ENCODE data around the gene SLC26A5.
A peak's percentile ranks its signal among the peaks of the same experiment; 100 is the strongest.
"Not testable (repeated sequence)": the region's sequence is repeated elsewhere in the genome, so short reads cannot be mapped to it uniquely, and the experiment has no call there.

SLC26A5 gene
- total RNA-seq, result 0.13 to 0.31 reads per million in 2 donors

- DNase-seq, result peak in 1 of 5 experiments; percentile 37
Observed at GRCh38 chr7:103446049-103446520, at the start of gene SLC26A5. Gene SLC26A5 (minus strand): TSS chr7:103446207. CDS start chr7:103421514, 24,693 bp downstream.

DNA sequence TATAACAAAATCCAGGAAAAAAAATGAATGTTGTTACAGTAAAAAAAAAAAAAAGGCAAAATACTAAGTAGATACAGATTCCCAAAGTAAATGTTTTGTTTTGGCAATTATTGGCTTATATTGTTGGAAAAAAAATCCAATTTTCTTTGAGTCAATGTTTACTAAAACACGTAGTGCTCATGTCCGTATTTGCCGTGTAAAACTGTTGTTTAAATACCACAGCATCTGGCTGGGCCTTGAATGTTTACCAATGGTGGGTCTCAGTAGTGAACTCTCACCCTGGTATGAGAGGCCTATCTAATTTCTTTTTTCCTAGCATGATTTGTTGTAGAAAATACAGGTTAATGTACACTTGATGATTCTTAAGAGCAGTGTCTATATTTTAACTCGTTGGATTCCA, 41.4 kb upstream of the SLC26A5 start:
- DNase-seq, result no peak

- DNase-seq, result not testable (repeated sequence)
Observed at GRCh38 chr7:103486873-103487272, 40.9 kb upstream of the SLC26A5 start.

DNA sequence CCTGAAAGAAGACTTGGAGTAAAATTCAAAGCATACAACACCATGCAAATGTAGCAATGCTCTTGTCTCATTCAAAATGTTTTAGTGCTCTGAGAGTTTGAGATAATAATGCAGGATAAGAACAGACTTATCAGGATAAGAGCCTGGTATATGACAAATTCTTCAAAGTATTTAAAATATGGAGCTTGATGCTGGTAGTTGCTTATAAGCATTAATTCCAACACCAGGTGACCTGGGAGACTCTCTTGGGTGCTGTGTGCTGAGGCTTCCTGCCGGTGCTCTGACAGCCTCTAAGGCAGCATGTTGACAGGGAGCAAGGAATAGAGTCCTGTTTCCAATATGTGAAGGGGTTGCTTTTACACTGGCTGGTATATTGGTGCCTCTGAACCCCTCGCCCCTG, 34.8 kb upstream of the SLC26A5 start:
- no peak for DNase-seq

GRCh38 chr7:103474956-103475355, 28.9 kb upstream of the SLC26A5 start:
- DNase-seq, result no peak

DNA sequence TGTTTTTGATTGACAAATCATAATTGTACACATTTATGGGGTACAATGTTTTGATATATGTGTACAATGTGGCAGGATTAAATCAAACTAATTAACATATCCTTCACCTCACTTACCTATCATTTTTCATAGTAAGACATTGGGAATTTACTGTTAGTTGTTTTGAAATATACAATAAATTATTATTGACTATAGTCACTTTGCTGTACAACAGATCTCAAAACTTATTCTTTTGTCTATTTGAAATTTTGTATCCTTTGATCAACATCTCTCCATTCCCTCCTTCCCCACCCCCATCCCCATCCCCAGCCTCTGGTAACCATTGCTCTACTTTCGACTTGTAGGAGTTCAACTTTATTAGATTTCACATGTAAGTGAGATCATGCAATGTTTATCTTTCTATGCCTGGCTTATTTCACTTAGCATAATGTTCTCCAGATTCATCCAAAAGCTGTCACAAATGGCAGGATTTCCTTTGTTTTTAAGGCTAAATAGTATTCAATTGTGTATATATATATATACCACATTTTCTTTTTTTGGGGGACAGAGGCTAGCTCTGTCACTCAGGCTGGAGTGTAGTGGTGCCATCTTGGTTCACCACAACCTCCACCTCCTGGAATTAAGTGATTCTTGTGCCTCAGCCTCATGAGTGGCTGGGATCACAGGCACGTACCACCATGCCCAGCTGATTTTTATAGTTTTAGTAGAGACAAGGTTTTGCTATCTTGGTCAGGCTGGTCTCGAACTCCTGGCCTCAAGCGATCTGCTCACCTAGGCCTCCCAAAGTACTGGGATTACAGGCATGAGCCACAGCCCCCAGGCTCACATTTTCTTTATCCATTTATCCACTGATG, 23.3 kb upstream of the SLC26A5 start:
- no peak for DNase-seq

GRCh38 chr7:103466814-103467213, 20.8 kb upstream of the SLC26A5 start:
- no peak for DNase-seq

DNA sequence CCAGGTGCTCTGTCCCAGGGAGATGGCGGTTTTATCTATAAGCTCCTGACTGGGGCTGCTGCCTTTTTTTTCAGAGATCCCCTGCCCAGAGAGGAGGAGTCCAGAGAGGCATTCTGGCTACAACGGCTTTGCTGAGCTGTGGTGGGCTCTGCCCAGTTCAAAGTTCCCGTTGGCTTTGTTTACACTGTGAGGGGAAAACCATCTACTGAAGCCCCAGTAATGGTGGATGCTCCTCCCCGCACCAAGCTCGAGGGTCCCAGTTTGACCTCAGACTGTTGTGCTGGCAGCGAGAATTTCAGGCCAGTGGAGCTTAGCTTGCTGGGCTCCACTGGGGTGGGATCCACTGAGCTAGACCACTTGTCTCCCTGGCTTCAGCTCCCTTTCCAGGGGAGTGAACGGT, 16.4 kb upstream of the SLC26A5 start:
- DNase-seq, result no peak

DNA sequence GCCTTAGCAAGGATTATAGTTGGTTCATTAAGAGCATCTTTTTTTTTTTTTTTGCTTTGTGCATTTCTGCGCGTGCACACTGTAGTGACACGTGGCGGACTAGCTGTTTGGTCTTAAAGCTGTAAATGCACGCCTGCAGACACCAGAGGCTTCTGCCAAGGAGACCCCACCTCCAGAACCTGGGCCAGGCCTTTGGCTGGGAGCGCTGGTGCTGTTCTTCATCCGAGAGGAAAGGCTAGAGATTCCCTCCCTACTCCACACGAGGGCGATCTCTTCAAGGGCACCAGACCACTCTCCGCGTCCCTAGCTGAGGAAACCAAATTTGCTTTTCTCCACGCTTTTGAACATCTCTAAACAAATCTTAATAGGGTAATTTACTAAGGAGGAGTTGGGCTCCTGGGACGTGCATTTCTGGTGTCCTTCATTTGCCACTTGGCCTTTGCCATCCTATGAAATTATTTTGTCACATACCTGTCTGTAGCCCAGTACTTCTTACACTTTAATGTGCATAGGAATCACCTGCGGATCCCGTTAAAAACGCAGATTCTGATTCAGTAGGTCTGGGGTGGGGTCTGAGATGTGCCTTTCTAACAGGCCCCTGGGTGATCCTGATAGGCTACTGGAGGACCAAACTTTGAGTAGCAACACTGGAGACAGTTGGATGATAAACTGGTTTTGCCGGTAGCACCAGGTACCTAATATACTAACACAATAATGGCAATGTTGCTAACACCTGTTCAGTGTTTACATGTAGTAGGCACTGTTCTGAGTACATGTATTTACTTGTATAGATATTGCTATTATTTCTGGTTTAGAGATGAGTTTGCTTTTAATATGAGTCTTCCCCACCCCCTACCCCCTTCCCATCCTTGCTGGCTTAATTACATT, 1.3 kb upstream of the SLC26A5 start:
- peak in 2 of 5 experiments; percentile 1 to 38 for DNase-seq

GRCh38 chr7:103445228-103446048, 569 bp downstream of the SLC26A5 start:
- DNase-seq, result no peak

DNA sequence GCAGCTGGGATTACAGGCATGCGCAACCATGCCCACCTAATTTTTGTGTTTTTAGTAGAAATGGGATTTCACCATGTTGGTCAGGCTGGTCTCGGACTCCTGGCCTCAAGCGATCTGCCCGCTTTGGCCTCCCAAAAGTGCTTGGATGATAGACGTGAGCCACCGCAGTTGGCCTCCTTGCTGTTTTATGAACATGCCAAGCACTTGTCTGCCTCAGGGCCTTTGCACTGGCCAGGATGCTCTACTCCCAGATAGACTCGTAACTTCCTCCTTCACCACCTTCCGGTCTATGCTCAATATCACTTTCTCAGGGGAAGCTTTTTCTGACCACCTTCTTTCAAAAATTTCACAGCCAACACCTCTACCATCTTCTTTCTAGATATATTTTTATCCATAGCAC, 6.3 kb downstream of the SLC26A5 start:
- DNase-seq, result no peak

DNA sequence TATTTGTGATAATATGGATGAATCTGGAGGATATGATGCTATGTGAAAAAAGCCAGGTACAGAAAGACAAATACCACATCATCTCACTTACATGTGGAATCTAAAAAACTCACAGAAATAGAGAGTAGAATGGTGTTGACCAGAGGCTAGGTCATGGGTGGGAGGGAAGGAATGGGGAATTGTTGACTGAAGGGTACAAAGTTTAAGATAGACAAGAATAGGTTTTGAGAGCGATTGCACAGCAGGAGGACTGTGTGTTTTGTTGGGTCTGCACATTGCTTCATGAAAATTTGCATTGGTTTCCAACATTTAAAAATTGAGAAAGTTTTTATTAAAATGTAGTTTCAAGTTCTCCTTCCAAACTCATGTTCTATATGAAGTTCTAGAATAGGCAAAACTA, 8.4 kb downstream of the SLC26A5 start:
- no peak for DNase-seq

DNA sequence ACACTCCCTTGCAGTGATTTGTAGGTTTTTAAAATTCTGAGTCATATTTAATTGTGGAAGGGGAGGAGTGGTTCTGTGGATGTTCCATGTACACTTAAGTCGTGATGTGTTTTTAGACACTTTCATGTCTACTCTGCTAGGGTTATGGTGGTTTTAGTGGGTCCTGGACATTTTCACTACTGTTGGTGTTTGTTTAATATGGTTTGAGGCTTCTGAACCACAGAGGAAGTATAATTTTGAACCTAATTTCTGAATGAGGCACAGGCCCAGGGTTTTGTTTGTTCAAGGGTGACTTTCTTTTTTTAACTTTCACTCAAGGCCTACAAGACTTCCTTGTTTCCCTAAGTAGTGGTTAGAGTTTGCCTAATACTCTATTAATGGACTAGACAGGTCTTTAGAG, 13.3 kb downstream of the SLC26A5 start:
- DNase-seq, result no peak

GRCh38 chr7:103425177-103425576, 20.8 kb downstream of the SLC26A5 start:
- DNase-seq, result no peak

DNA sequence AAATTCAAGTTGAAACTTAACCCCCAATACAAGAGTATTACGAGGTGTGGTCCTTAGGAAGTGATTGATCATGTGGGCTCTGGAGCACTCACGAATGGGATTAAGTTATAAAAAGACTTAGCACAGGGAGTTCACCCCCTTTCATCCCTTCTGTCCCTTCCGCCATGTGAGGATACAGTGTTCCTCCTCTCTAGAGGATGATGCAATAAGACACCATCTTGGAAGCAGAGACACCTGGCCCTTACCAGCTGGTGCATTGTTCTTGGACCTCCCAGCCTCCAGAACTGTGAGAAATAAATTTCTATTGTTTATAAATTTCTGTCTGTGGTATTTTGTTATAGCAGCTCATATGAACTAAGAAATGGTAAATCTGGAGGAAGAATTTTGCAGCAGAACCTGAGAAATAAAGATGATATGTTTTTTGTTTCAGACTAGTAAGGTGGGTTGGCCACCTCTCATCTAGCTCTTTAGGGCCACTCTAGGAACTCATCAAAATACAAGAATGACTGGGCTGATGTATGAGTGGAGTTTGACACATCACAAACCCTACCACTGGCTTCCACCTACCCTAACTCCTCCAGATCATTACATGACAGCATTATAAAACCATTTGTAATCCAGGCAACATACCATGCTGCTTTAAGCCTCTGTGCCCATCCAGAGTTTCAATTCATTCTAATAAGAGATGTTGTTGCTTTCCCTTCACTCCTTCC, 22.4 kb downstream of the SLC26A5 start:
- no peak for DNase-seq

GRCh38 chr7:103420857-103421384, 25.1 kb downstream of the SLC26A5 start:
- DNase-seq, result no peak

- no peak for DNase-seq
Observed at GRCh38 chr7:103418241-103418640, 27.8 kb downstream of the SLC26A5 start.

DNA sequence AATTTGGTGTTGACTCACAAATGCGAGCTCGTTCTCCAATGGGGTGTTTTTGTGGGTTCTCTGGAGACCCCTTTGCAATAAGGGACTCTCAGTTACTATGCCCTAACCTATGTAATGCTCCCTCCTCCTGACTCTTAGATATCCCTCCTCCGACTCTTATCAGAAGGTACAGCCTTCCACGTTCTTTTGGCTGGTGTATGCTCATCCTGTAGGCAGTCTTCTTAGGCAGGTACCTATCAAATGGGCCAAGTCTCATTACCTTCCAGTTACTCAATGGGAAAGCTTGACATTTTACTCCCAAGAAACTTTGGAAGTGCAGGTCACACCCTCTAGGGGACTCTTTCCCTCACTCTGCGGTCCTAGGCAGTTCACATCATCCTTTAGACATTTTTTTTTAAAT, 32.6 kb downstream of the SLC26A5 start:
- DNase-seq, result no peak

GRCh38 chr7:103412151-103412550, 33.9 kb downstream of the SLC26A5 start:
- DNase-seq, result no peak

GRCh38 chr7:103405789-103406613, 40.0 kb downstream of the SLC26A5 start:
- DNase-seq, result not testable (repeated sequence)

- DNase-seq, result not testable (repeated sequence)
Observed at GRCh38 chr7:103399687-103400086, 46.3 kb downstream of the SLC26A5 start.

Measured in T-helper 2 cell (primary cell).